ENCODE results near the gene ITGB3BP. TPM values are rescaled to one million over a fixed set of nuclear protein-coding genes. Genes with fewer than 3 reads are reported as not detected.

The ITGB3BP gene
- total and polyA plus RNA-seq, 2 of the 8 experiments (the other 6 are each of a cell fraction or from before 2014, with no cell fraction given) = 17.6 to 49.1 TPM

DNA sequence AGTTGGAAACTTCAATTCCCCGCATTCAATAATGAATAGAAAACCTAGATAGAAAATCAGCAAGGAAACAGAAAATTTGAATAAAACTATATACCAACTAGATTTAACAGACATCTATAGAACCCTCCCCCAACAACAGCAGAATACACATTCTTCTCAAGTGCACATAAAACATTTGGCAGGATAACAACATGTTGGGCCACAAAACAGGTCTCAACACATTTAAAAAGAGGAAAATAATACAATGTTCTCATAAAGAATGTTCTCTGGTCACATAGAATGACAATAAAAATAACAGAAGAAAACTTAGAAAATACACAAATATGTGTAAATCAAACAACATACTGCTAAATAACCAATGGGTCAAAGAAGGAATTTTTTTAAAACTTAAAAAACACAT, 24.9 kb downstream of the ITGB3BP start:
- Histone ChIP-seq H3K9me3 (ENCODE audit: insufficient read depth in 2 of 2, low read depth in 1 of 2, low read length in 1 of 2) (no peaks in the 10 kb centered on the region), H2AFZ (ENCODE audit: low read length) (no peak overlapping the region), H3K27ac (ENCODE audit: low read depth, low read length) (no peak overlapping the region), H4K91ac (replicated peaks; ENCODE audit: insufficient read length, low read length) (no peak overlapping the region), H2BK20ac (ENCODE audit: low read length) (no peak overlapping the region), H3K23me2 (ENCODE audit: low read depth, low read length) (no peaks in the 10 kb centered on the region), H3K4ac (replicated peaks; ENCODE audit: insufficient read length, low read depth, low read length) (no peak overlapping the region), H3K79me2 (ENCODE audit: control insufficient read depth in 1 of 2, insufficient read depth in 2 of 2, low read length in 2 of 2) (no peaks in the 10 kb centered on the region), H3K36me3 (ENCODE audit: control insufficient read depth in 2 of 4, insufficient read depth in 4 of 4, low read length in 3 of 4) (no peaks in the 10 kb centered on the region; a peak in 1 of 8 replicates), H2BK15ac (ENCODE audit: low read length) (no peak overlapping the region), H3K9ac (replicated peaks in 1 of 4; ENCODE audit: extremely low read depth in 1 of 4, low read depth in 3 of 4, low read length in 3 of 4) (no peak overlapping the region), H4K20me1 (replicated peaks in 1 of 2; ENCODE audit: control insufficient read depth in 1 of 2, insufficient read depth in 2 of 2, low read length in 2 of 2) (no peaks in the 10 kb centered on the region), H4K8ac (ENCODE audit: extremely low read depth, insufficient read depth, low read length) (no peak overlapping the region), H3K14ac (ENCODE audit: insufficient read length) (no peak overlapping the region), H2AK5ac (ENCODE audit: low read depth, low read length) (no peak overlapping the region), H3K23ac (ENCODE audit: insufficient read length) (no peak overlapping the region), H2BK12ac (ENCODE audit: low read depth, low read length) (no peak overlapping the region), H2BK5ac (ENCODE audit: low read depth, low read length) (no peak overlapping the region), H3K18ac (ENCODE audit: extremely low read depth, low read length) (no peak overlapping the region), H3K4me2 (ENCODE audit: insufficient read depth in 1 of 2, low read depth in 2 of 2, low read length in 2 of 2) (no peak overlapping the region), H3K56ac (replicated peaks; ENCODE audit: insufficient read length, low read depth, low read length) (no peak overlapping the region), H2BK120ac (replicated peaks; ENCODE audit: low read depth, low read length) (no peak overlapping the region), H3K4me3 (ENCODE audit: extremely low read depth in 1 of 4, insufficient read depth in 2 of 4, low read depth in 3 of 4, low read length in 4 of 4) (no peak overlapping the region), H3K79me1 (ENCODE audit: low read depth, low read length) (no peaks in the 10 kb centered on the region), H4K5ac (ENCODE audit: insufficient read length, low read depth, low read length) (no peak overlapping the region), H3K27me3 (replicated peaks in 1 of 4; ENCODE audit: control insufficient read depth in 3 of 4, extremely low read depth in 1 of 4, insufficient read depth in 3 of 4, low read length in 3 of 4) (no peaks in the 10 kb centered on the region), H3K4me1 (replicated peaks in 1 of 4; ENCODE audit: control insufficient read depth in 3 of 4, insufficient read depth in 4 of 4, low read length in 3 of 4) (no peaks in the 10 kb centered on the region)
- no peak for TF ChIP-seq BCL11A (IDR thresholded peaks at IDR 0.05; ENCODE audit: low read depth in 2 of 2, low read length in 2 of 2)
- TF ChIP-seq CHD2 (IDR thresholded peaks at IDR 0.05; ENCODE audit: low read length) = no peak
- no peak for TF ChIP-seq TAF7 (optimal IDR thresholded peaks at IDR 0.05; ENCODE audit: borderline replicate concordance, low read depth, low read length)
- no peak for TF ChIP-seq SP1 (IDR thresholded peaks at IDR 0.05; ENCODE audit: low read depth, low read length)
- no peak for TF ChIP-seq MAFK (IDR thresholded peaks at IDR 0.05; ENCODE audit: low read depth, low read length)
- no peak for TF ChIP-seq POU5F1 (IDR thresholded peaks at IDR 0.05; ENCODE audit: low read depth, low read length)
- no peak for TF ChIP-seq HDAC6 (IDR thresholded peaks at IDR 0.05; ENCODE audit: low read depth, low read length)
- TF ChIP-seq, protein P1, sequence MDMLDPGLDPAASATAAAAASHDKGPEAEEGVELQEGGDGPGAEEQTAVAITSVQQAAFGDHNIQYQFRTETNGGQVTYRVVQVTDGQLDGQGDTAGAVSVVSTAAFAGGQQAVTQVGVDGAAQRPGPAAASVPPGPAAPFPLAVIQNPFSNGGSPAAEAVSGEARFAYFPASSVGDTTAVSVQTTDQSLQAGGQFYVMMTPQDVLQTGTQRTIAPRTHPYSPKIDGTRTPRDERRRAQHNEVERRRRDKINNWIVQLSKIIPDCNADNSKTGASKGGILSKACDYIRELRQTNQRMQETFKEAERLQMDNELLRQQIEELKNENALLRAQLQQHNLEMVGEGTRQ (IDR thresholded peaks at IDR 0.05; ENCODE audit: low read length) = no peak
- TF ChIP-seq CHD1 (IDR thresholded peaks at IDR 0.05; ENCODE audit: low read depth, low read length) = no peak
- FAIRE-seq (no peak), DNase-seq (ENCODE audit: low read depth in 1 of 2, low spot score in 2 of 2) (no peak)
- 88% methylated on average over 1 of the region's 1 CpG; no CpG with 5 or more reads in 1 of the 2 experiments for WGBS, 2 experiments (ENCODE audit: extremely low coverage in 1 of 2, insufficient coverage in 1 of 2, insufficient read length in 1 of 2, insufficient replicate concordance in 2 of 2, low coverage in 1 of 2, low lambda C conversion rate in 2 of 2, missing lambda C conversion rate in 1 of 2)
- POLR2A ChIA-PET (ENCODE audit: partially characterized antibody) = no interaction called here
- CTCF ChIA-PET (ENCODE audit: partially characterized antibody) = interaction anchor here (1.1 to 1.4 kb wide), 2 partner anchors 56 to 60 kb away, joined by 3 to 4 read pairs; no protein-coding TSS in a partner anchor

Measured in H1 (cell line).